Endothelial cell of umbilical vein (primary cell): ENCODE data around the gene SLC37A1. TPM values are rescaled to one million over a fixed set of nuclear protein-coding genes. Genes with fewer than 3 reads are reported as not detected.

ENCODE experiments used
- BruUV-seq: library from RNA; stranded (reverse); fragments of 400-500 nt; replicated peaks from 2 replicates; lab custom pipeline; 2021; lab: Mats Ljungman, UMichigan
- CTCF ChIA-PET: fragments of 300-600, 350-600 bp; sonication (Branson Sonifier 250); formaldehyde crosslinking; loops from one replicate; lab custom pipeline; 2021; ENCODE audit warnings: antibody characterized with exemption, inconsistent platforms; lab: Charles Lee
- POLR2A ChIA-PET: fragments of 300-600, 350-600 bp; sonication (Branson Sonifier 250); formaldehyde crosslinking; loops from one replicate; lab custom pipeline; 2021; ENCODE audit warnings: antibody characterized with exemption, inconsistent platforms; lab: Charles Lee
- DNase-seq: peaks from one replicate; pipeline ENCODE4 v3.0.0-alpha.2; 2011; ENCODE audit warnings: low read depth, low spot score
- FAIRE-seq: peaks from 2 replicates; lab custom pipeline; 2011; peaks lifted over from hg19 to GRCh38; lab: Jason Lieb, UNC
- H2AFZ ChIP-seq: 2 replicates; pipeline ENCODE4 v1.6.0; 2012; ENCODE audit warnings: low read depth, low read length, control low read depth, inconsistent platforms
- H3K27ac ChIP-seq: 2 replicates; pipeline ENCODE4 v1.5.1; 2011; ENCODE audit warnings: low read depth, mild to moderate bottlenecking, control low read depth, low read length, moderate library complexity; ENCODE audit not compliant: insufficient read depth
- H3K27me3 ChIP-seq, 2 experiments: 2 replicates each; pipeline versions ENCODE4 v1.6.0 to v1.6.1; 2011; ENCODE audit warnings: low read length in 2 of 2, mixed read lengths in 1 of 2; ENCODE audit not compliant: control insufficient read depth in 2 of 2, insufficient read depth in 2 of 2
- H3K36me3 ChIP-seq, 2 experiments: 2 replicates in 1 of 2; 3 replicates in 1 of 2; pipeline ENCODE4 v1.5.1; 2011; ENCODE audit warnings: low read length in 2 of 2, mild to moderate bottlenecking in 1 of 2, moderate library complexity in 1 of 2; ENCODE audit not compliant: control insufficient read depth in 2 of 2, insufficient read depth in 2 of 2; ENCODE audit errors: extremely low read depth in 1 of 2
- H3K4me1 ChIP-seq: 3 replicates; pipeline ENCODE4 v1.5.1; 2011; ENCODE audit warnings: mild to moderate bottlenecking, low read length; ENCODE audit not compliant: control insufficient read depth, insufficient read depth; ENCODE audit errors: extremely low read depth
- H3K4me2 ChIP-seq: 2 replicates; pipeline ENCODE4 v1.6.1; 2011; ENCODE audit warnings: low read length, control low read depth, mixed read lengths; ENCODE audit not compliant: insufficient read depth
- H3K4me3 ChIP-seq, 3 experiments: fragments of 200-600 bp in 1 of 3; sonication (generic), shearing (Covaris generic) in 1 of 3; replicated peaks in 1 of 3; 2 replicates each; pipeline ENCODE4 v1.5.1; 2011 to 2016; ENCODE audit warnings: control low read depth in 3 of 3, low read length in 3 of 3, mild to moderate bottlenecking in 2 of 3, inconsistent platforms in 1 of 3, low read depth in 1 of 3, moderate library complexity in 1 of 3; ENCODE audit not compliant: insufficient read depth in 1 of 3
- H3K79me2 ChIP-seq: 2 replicates; pipeline ENCODE4 v1.6.0; 2012; ENCODE audit warnings: low read length, inconsistent platforms; ENCODE audit not compliant: control insufficient read depth, insufficient read depth
- H3K9ac ChIP-seq: replicated peaks from 2 replicates; pipeline ENCODE3; 2011; ENCODE audit warnings: low read length, control low read depth; ENCODE audit not compliant: insufficient read depth; ENCODE audit errors: extremely low read depth
- H3K9me1 ChIP-seq: replicated peaks from 3 replicates; pipeline ENCODE4 v1.6.0; 2011; ENCODE audit warnings: mild to moderate bottlenecking, low read length; ENCODE audit not compliant: control insufficient read depth, insufficient read depth; ENCODE audit errors: extremely low read depth
- H3K9me3 ChIP-seq: replicated peaks from 2 replicates; pipeline ENCODE4 v1.5.1; 2012; ENCODE audit warnings: low read length, inconsistent platforms; ENCODE audit not compliant: control insufficient read depth, insufficient read depth
- H4K20me1 ChIP-seq: replicated peaks from 2 replicates; pipeline ENCODE3; 2011; ENCODE audit warnings: mild to moderate bottlenecking, low read length; ENCODE audit not compliant: control insufficient read depth, insufficient read depth; ENCODE audit errors: extremely low read depth
- CTCF ChIP-seq, 2 donors: IDR thresholded peaks; 1 replicate in 1 of 2; 2 replicates in 1 of 2; pipeline ENCODE4 v1.5.1; 2011; ENCODE audit warnings: low read length in 2 of 2, mild to moderate bottlenecking in 2 of 2, moderate library complexity in 2 of 2, control low read depth in 1 of 2, inconsistent platforms in 1 of 2, low read depth in 1 of 2; ENCODE audit not compliant: insufficient read depth in 1 of 2; ENCODE audit errors: extremely low read depth in 1 of 2
- EZH2 ChIP-seq: IDR thresholded peaks from 2 replicates; pipeline ENCODE4 v1.6.1; 2012; ENCODE audit warnings: borderline replicate concordance, low read depth, mild to moderate bottlenecking, moderate library complexity, low read length, inconsistent platforms; ENCODE audit not compliant: severe bottlenecking
- FOS ChIP-seq: IDR thresholded peaks from 2 replicates; pipeline ENCODE4 v1.6.1; 2011; ENCODE audit warnings: mild to moderate bottlenecking, low read length, moderate library complexity, borderline replicate concordance; ENCODE audit not compliant: insufficient read depth
- GATA2 ChIP-seq: IDR thresholded peaks from 2 replicates; pipeline ENCODE4 v1.7.0; 2011; ENCODE audit warnings: low read depth, mild to moderate bottlenecking, moderate library complexity, mixed read lengths, low read length; ENCODE audit not compliant: insufficient read length, insufficient read depth
- JUN ChIP-seq: IDR thresholded peaks from 2 replicates; pipeline ENCODE4 v1.6.1; 2011; ENCODE audit warnings: borderline replicate concordance, low read depth; ENCODE audit not compliant: insufficient read length, insufficient read depth
- MAX ChIP-seq: IDR thresholded peaks from 2 replicates; pipeline ENCODE4 v1.6.1; 2011; ENCODE audit not compliant: insufficient read depth, insufficient read length
- MYC ChIP-seq: IDR thresholded peaks from one replicate; pipeline ENCODE4 v1.6.1; 2011; ENCODE audit warnings: mild to moderate bottlenecking, low read depth, low read length
- POLR2A ChIP-seq: IDR thresholded peaks from 2 replicates; pipeline ENCODE4 v1.6.1; 2012; ENCODE audit warnings: low read depth, mild to moderate bottlenecking, control low read depth, low read length
- POLR2AphosphoS5 ChIP-seq: IDR thresholded peaks from 2 replicates; pipeline ENCODE4 v1.6.1; 2012; ENCODE audit warnings: low read depth, mild to moderate bottlenecking, control low read depth, low read length, moderate library complexity; ENCODE audit not compliant: insufficient read depth
- dilution Hi-C: fragments of 300-500 bp; cut with MboI; formaldehyde crosslinking; loops from one replicate; pipeline ENCODE4 v1.15.0; 2019; ENCODE audit warnings: low sequenced_read_pairs; ENCODE audit not compliant: extremely low pct_ligation_motif_present
- intact Hi-C: fragments of 100-400 bp; cut with micrococcal nuclease; formaldehyde crosslinking; loops from one replicate; pipeline ENCODE4 v1.10.0; 2022
- polyA plus RNA-seq, 4 experiments: library from polyadenylated mRNA; depleted of rRNA in 3 of 4; stranded (reverse) in 3 of 4; unstranded in 1 of 4; fragments of >200 nt; gene quantifications; 2 replicates each; pipeline versions ENCODE4 v1.2.1 to v1.2.3, GENCODE V29; 2011 to 2012; ENCODE audit warnings: missing spikeins in 1 of 4
- total RNA-seq: library from RNA; stranded (reverse); gene quantifications from 2 replicates; pipeline ENCODE4 v1.2.3, GENCODE V29; 2021

SLC37A1 gene
- total and polyA plus RNA-seq, 2 donors (not counting 3 experiments of a cell fraction or from before 2014, with no cell fraction given): 4.7 to 7.6 TPM

- no peaks in the 10 kb centered on the region for H3K4me1 ChIP-seq
- H3K36me3 ChIP-seq: no peaks in the 10 kb centered on the region
- no peak overlapping the region for H3K27ac ChIP-seq
- CTCF ChIA-PET: interaction anchor here (0.9 kb wide), 1 partner anchor 67 kb away, joined by 3 read pairs; no protein-coding TSS in a partner anchor
- H3K9ac ChIP-seq: no peak overlapping the region
- no peak overlapping the region for H2AFZ ChIP-seq
- H3K9me1 ChIP-seq: no peaks in the 10 kb centered on the region
- dilution Hi-C loops (no loop called here), intact Hi-C loops (no loop called here)
- H3K79me2 ChIP-seq: no peaks in the 10 kb centered on the region
- no TSS peak for BruUV-seq
- no peaks in the 10 kb centered on the region for H4K20me1 ChIP-seq
- no peaks in the 10 kb centered on the region for H3K9me3 ChIP-seq
- no peaks in the 10 kb centered on the region for H3K27me3 ChIP-seq
- POLR2A ChIA-PET: no interaction called here
- H3K4me3 ChIP-seq: no peak overlapping the region
- FAIRE-seq: no peak
- no peak for DNase-seq
- TF ChIP-seq POLR2A (no peak), MYC (no peak), FOS (no peak), EZH2 (no peak), GATA2 (no peak), CTCF (IDR thresholded peaks at IDR 0.05; ENCODE audit: extremely low read depth in 1 of 2, insufficient read depth in 1 of 2, low read depth in 1 of 2, low read length in 2 of 2) (no peak), MAX (no peak), POLR2AphosphoS5 (no peak), JUN (no peak)
- no peak overlapping the region for H3K4me2 ChIP-seq
Observed at GRCh38 chr21:42526379-42526727, 12.7 kb downstream of the SLC37A1 start.
